GM18951 (cell line): ENCODE data around the gene ILF3.

ENCODE experiments used
- POLR2A ChIP-seq: IDR thresholded peaks from 4 replicates; pipeline ENCODE4 v1.6.1; 2011; ENCODE audit warnings: mild to moderate bottlenecking; ENCODE audit not compliant: insufficient read length, insufficient read depth; ENCODE audit errors: extremely low read depth
- in situ Hi-C: fragments of 300-500 bp; cut with MboI; formaldehyde crosslinking; loops from one replicate; pipeline ENCODE4 v1.12.0; 2022; ENCODE audit warnings: low sequenced_read_pairs, mixed read lengths, inconsistent platforms; ENCODE audit not compliant: unreplicated experiment

ILF3 gene

DNA sequence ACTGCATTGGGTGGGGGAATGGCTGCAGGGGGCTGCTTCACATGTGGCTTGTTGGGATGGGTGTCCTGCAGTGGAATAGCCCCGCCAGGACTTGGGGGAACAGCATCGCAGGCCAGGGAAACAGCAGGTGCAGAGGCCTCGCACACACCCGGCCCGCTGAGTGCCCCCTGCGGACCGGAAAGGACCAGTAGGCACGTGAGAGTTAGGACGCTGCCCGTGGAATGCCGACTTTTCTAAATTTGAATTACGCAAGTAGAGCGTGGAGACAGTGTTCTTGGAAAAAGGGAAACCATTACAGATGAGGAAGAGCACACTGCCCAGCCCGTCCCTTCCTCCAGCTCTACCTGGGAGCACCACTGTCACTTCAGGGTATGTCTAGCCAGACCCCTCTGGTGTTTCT lies 75.3 kb downstream of the ILF3 start:
- no peak for TF ChIP-seq POLR2A
- in situ Hi-C loops, result no loop called here

GRCh38 chr19:10730932-10731331 lies 76.8 kb downstream of the ILF3 start:
- in situ Hi-C loops, result no loop called here

DNA sequence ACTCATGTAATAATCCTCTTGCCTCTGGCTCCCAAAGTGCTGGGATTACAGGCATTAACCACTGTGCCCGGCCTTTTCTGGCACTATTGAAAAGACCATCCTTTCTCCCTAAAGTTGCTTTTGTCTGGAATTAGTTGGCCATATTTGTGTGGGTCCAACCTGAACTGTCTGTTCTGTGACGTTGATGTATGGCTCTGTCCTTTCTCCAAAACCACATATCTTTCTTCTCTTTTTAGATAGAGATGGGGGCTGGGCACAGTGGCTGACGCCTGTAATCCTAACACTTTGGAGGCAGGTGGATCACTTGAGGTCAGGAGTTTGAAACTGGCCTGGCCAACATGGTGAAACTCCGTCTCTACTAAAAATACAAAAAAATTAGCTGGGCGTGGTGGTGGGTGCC lies 81.6 kb downstream of the ILF3 start:
- in situ Hi-C loops, result no loop called here
- TF ChIP-seq POLR2A, result no peak

More at GRCh38 chr19:10730932-10731331, 76.8 kb downstream of the ILF3 start:
- no peak for TF ChIP-seq POLR2A

- in situ Hi-C loops, result no loop called here
- no peak for TF ChIP-seq POLR2A
Observed at GRCh38 chr19:10736189-10736588, 82.0 kb downstream of the ILF3 start.

DNA sequence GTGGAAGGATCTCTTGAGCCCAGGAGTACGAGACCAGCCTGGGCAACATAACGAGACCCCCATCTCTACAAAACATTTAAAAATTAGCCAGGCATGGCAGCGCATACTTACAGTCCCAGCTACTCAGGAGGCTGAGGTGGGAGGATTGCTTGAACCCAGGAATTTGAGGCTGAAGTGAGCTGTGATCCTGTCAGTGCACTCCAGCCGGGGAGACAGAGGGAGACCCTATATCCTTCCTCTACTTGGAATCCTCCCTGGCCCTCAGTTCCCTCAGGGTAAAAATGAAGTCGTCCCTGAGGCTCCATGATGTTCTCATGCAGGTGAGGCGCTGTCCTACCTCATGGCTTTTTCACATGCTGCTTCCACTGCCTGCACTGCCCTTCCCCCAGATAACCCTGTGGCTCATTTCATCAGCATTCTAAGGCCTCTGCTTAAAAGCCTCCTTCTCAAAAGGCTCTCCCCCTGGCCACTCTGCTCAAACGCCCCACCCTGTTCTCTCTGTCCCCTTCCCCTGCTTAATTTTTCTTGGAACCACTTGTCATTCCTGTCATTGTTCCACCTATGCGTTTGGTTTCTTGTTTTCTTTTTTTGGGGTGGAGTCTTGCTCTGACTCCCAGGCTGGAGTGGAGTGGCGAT lies 82.9 kb downstream of the ILF3 start:
- no peak for TF ChIP-seq POLR2A
- in situ Hi-C loops, result no loop called here

- TF ChIP-seq POLR2A, result no peak
- in situ Hi-C loops, result no loop called here
Observed at GRCh38 chr19:10737722-10738121, 83.6 kb downstream of the ILF3 start.

DNA sequence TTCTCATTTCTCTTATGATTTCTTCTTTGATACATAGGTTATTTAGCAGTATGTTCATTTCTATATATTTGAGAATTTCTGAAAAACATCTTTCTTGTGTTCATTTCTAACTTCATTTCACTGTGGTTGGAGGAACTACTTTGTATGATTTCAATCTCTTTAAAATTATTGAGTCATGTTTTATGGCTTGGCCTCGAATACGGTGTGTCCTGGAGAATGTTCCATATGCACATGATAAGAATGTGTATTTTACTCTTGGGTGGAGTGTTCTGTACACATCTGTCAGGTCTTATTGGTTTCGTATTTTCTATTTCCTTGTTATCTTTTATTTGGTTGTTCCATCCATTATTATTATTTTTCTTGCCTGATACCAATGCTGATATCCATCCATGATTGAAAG lies 86.7 kb downstream of the ILF3 start:
- in situ Hi-C loops, result no loop called here
- no peak for TF ChIP-seq POLR2A
